NOMO-1 (cell line): ENCODE measurements around the gene PDSS2.
"Not testable (repeated sequence)": the region's sequence is repeated elsewhere in the genome, so short reads cannot be mapped to it uniquely, and the experiment has no call there.

Source experiments
- DNase-seq, 2 experiments: peaks; one replicate each; lab custom pipeline; 2025; ENCODE audit not compliant: unreplicated experiment in 2 of 2; lab: John Stamatoyannopoulos, UW

PDSS2 gene

DNA sequence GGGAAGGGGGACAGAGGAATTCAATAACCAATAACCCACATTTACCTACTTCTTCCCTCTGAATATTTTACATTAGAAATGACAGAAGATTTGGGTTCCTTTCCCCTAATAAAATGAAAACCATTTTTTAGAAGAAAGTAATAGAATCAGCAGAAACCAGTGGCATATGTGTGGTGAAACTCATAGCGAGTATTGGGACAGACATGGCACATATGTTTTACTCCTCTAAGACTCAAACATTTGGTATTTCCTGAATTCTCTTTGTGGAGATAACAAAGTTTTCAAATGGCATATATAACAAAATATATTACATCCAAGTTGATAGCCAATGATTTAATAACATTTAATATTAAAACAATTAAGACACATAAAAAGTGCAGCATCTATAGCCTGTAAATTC, 331.2 kb downstream of the PDSS2 start:
- no peak for DNase-seq

DNA sequence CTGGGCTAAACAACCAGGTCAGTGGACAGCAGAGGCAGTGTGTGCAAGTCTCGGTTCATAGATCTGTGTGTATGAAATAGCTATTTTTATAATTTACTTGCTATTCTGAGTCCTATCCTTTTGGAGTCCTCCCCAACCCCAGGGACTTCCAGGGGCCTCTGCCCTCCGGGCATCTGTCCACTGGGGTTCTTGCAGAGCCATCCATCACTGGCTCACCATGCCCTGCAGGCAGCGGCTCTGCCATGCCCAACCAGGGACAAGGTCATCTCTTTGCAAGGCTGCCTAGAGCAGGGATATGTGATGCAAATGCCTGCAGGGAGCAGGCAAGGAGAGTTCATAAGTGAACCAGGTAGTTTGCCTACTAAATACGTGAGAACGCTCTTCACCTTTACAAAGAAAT, 333.6 kb downstream of the PDSS2 start:
- no peak for DNase-seq

DNA sequence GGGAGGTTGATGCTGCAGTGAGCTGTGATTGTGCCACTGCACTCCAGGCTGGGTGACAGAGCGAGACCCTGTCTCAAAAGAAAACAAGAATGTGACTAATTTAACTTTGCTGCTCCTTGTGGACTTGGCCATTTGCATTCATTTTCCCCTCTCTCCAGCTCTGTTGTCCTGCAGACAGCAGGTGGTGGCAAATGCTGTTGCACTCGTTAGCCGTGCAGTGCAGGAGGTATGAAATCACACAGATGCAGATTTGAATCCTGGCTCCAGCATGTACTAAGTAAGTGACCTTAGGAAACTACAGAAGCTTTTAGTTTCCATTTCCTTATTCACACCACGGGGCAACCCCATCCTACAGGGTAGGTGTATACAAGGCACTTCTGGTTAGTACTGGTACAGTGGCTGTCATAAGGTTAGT, 334.4 kb downstream of the PDSS2 start:
- no peak for DNase-seq

DNA sequence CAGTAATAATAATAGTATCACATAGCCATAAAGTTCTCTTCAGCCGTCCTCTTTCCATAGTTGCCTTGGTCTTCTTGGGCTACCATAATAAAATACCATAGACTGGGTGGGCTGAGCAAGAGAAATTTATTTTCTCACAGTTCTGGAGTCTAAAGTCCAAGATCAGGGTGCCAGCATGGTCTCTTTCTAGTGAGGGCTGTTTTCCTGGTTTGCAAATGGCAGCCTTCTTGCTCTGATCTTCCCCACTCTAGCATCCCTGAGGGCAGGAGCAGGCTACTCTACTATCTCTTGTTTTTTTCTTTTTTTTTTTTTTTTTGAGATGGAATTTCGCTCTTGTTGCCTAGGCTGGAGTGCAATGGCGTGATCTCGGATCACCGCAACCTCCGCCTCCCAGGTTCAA, 335.9 kb downstream of the PDSS2 start:
- no peak for DNase-seq

DNA sequence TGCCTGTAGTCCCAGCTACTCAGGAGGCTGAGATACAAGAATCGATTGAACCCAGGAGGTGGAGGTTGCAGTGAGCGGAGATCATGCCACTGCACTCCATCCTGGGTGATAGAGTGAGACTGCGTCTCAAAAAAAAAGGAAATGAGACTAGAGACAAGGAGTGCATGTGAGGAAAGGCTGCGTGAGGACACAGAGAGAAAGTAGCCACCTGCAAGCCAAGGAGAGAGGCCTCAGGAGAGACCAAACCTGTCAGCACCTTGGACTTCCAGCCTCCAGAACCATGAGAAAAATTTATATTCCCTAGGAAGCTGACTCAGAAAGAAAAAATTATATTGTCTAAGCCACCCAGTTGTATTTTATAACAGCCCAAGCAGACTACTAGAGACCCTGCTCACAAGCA, 336.6 kb downstream of the PDSS2 start:
- DNase-seq, result no peak

DNA sequence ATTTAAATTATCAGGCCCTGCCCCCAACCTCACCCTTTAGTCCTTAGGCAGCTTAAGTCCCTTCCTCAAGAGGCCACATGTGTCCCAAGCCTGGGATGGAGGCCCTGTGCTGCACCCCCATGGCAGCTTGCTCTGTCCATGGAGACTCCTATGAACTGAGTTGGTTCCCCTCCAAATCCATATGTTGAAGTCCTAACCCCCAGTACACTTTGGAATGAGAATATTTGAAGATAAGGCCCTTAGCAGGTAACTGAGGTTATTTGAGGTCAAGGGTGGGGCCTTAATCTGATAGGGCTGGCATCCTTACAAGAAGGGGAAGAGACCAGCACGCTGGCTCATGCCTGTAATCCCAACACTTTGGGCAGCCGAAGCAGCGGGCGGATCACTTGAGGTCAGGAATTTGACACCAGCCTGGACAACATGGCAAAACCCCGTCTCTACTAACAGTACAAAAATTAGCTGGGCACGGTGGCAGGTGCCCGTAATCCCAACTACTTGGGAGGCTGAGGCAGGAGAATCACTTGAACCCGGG, 337.3 kb downstream of the PDSS2 start:
- no peak for DNase-seq

DNA sequence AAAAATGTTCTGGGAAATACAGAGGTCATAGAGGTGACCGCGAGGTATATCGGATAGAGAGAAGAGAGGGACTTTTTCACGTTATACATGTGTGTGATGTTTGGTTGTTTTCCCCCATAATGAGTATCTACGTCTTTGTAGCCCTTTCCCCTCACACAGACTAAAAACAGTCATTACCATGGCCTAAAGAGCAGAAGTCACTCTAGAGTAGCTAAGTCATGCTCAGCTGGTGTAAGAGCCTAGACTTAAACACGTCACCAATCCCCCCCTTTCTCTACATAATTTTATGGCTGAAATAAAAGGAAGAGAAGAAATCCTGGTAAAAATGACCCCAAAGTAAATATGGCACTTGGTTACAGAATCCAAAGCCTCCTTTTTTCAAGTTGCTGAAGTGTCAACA, 338.1 kb downstream of the PDSS2 start:
- no peak for DNase-seq

DNA sequence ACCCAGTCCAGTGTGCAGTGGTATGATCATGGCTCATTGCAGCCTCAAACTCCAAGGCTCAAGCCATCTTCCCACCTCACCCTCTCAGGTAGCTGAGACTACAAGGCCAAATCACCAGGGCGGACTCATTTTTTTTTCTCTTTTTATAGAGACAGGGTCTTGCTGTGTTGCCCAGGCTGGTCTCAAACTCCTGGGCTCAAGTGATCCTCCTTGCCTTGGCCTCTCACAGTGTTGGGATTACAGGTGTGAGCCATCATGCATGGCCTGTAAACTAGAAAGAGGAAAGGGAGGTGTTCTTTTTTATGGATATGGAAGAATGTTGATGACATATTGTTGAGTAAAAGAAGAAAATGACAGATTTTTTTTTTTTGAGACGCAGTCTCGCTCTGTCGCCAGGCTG, 339.0 kb downstream of the PDSS2 start:
- DNase-seq, result no peak

DNA sequence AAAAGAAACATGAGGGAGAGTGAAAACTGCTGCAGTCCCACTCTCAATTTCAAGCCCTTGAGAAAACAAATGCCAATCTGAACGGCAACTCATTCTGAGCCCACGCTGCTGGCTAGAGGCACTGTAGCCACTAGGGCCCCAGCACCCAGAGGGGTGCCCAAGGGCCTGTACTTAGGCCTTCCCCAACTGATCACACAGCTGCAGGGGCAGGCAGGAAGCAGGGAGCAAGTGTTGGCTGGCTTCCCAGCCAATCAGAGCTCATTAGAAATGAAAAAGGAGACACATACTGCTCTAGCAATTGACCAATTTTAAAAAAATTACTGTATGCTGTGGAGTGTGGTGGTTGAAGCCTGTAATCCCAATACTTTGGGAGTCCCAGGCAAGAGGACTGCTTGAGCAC, 340.4 kb downstream of the PDSS2 start:
- no peak for DNase-seq

DNA sequence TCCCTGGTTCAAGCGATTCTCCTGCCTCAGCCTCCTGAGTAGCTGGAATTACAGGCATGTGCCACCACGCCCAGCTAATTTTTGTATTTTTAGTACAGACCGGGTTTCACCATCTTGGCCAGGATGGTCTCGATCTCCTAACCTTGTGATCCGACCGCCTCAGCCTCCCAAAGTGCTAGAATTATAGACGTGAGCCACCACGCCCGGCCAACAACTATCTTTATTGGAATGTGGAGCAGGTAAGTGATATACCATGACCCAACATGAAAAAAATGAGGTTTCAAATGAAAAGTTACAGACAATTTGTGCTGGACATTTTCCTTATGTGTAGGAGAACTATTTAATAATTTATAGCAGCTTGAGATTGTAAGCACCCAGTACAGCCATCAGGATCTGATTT, 340.8 kb downstream of the PDSS2 start:
- not testable (repeated sequence) for DNase-seq

DNA sequence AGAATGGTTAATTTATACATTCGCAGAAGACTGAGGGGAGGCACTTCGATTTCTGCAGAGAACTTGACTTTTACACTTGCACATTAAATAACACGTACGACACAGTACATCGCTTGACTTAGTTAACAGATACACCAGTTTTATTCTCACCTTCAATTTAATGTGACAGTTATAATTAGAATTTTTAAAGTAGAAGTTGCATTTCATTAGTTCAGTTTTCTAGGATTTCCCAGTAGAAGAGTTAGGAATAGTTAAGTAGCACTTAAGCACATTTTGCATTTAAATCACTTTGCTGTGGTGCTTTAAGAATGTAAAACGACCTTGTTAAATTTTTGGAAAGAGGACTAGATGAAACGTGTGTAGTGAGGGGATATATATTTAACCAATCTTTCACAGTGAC, 342.4 kb downstream of the PDSS2 start:
- no peak for DNase-seq

DNA sequence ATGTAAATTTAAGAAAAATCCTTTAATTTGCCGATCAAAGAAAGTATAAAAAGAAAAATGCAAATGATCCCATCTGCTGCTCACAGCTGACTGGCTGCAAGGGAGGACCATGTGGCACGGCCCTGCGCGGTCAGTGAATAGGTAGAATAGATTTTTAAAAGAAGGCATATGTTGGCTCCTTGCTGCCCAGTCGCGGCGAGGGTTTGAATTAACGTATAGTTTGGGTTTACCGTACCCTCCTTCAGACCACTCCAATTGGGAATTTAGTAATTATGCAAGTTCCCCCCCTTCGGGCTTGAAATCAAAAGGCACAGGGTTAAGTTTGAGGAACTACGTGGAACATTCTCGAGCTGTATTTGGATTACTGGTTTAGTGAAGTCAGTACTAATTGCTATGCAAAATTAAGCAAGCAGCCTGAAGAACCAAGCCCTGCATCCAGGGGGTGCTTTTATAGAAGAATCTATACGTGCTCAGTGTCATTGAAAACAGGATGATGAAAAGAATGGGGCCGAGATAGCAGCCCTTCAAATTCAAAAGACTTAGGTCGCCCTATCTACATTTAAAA, 343.0 kb downstream of the PDSS2 start:
- peak; percentile 53 to 79 for DNase-seq

DNA sequence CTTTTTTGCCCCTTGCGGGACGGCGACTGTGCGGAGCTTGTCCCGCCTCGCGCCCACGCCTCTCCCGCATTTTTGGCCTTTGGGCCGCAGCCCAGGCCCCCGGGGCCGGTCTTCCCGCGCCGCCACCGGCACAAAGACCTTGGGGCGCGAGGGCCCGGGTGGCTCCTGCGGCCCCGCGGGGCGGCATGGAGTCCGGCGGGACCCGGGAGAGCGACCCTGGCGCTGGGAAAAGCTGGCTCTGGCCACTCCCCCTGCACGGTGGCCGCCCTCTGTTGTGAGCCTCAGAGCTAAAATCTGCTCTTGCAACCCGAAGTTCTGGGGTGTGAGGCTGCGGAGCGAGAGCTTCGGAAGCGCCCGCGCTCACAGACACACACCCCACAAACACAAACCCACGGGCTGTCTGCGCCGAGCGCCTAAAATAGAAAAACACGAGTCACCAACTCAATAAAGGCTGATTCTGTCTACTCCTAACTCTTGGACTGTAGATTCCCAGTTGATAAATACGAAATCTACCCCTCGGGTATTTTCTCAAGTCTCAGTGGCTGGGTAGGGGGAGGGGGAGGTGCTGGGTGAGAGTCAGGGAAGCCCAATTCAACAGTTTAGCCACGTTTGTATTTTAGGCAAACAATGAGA, 343.6 kb downstream of the PDSS2 start:
- peak; percentile 30 to 49 for DNase-seq

DNA sequence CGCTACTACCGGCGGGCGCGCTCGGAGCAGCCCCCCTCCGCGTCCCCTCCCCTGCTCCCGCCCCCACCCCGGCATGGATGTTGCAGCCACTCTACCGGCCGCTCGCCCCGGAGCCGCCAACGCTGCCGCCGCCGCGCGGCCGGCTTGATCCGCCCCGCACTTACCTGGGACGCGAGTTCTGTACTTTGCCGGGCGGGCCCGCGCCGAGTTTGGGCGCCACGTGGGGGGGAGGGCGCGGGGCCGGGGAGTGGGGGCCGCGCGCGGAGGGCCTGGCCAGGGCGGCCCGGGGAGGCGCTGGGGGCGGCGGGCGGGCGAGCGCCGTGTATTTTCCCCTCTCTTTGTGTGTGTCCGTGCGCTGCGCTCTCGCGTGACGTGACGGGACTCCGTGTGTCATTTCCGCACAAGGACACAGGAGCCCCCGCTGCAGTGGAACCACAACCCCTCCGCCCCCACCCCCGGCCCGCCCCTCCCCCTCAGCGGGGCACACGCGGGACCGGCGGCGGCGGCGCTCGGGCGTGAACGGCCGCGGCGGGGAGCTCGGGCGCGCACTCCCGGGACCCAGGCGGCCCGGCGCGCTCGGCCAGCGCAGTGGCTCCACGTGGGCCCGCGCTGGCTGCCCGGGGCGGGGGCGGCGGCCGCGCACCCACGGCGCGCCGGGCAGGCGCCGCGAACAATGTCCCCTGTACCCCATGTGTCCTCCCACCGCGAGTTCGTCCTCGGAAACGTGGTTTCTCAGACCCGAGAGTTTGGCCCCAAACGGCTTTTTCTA, 344.3 kb downstream of the PDSS2 start, which contains the start of gene BEND3:
BEND3 (minus strand) TSS at position 590 of the 769 bp plus-strand sequence. CDS start 16,230 bp downstream, outside the sequence.
- DNase-seq, result peak; percentile 30 to 38

DNA sequence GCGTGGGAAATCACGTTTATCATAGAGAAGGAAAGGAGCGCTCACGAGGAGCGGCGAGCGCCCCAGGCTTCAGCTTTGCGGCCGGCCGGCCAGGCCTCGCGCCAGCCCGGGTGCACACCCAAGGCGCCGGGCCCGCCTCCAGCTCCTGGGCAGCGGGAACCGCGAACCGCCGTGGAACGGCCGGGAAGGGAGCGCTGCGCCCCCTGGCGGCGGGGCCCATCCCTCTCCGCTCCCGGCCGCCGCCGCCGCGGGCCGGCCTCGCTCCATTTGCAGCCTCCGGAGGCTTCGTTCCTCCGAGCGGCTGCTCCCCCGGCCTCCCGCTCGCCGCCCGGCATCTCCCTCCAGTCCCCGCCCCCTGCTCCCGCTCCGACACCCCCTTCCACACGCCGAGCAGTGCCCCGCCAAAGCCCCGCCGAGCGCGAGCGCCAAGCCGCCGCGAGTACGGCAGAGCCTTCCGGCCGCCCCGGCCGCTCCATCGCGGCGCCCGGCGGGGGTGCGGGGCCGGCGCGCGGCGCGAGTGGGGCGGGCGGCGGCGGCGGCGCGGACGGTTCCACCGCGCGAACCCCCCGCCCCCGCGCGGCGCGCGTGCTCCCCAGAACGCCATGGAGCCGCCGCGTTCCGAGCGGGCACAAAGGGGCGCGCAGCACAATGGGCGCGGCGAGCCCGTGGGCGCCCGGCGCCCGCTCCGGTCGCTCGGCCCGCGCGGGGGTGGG, 345.0 kb downstream of the PDSS2 start:
- DNase-seq, result peak; percentile 69 to 81

DNA sequence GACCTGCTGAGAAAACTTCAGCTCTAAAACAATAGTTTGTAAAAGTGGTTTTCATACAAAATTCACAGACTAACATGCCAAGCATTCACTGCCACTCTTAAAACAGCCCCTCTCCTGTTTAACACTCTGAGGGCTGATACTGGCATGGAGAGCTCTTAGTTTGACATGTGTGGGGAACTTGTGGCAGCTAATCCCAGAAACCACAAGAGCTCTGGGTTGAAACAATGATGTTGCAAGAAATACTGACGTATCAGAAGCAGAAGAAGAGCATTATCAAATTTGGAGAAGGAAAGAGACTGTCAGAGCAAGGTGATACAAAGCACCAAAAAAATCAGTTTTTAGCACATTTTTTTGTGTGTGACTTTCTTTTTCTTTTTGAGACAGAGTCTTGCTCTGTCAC, 349.2 kb downstream of the PDSS2 start:
- DNase-seq, result peak; percentile 78 to 96

DNA sequence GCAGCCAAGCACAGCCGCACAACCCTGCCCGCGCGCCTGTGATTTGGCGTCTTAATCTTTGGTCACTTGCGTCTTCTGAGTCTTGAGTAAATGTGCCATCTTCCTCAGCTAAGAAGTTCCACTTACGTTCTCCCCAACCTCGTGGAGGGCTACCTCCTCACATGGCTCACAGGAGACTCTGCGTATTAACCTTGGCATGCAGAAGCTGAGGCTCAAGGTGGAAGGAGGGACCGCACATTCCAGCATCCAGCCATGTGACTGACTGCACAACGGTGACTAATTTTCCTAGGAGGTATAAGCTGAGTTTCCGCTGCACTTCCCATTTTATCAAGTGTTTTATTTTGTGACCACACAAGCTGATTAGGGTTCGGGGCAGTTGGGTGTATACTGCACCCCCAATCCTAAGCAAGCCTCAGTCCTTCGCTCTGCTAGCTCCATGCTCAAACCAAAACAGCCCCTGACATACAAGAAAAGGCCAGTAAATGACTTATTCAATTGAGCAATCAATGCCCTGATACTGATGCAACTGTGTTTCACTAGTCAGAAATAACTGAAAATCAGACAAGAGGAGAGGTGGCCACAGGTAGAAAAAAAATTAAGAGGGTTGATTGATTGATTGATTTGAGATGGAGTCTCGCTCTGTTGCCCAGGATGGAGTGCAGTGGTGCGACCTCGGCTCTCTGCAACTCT, 351.0 kb downstream of the PDSS2 start:
- DNase-seq, result peak; percentile 44 to 55

DNA sequence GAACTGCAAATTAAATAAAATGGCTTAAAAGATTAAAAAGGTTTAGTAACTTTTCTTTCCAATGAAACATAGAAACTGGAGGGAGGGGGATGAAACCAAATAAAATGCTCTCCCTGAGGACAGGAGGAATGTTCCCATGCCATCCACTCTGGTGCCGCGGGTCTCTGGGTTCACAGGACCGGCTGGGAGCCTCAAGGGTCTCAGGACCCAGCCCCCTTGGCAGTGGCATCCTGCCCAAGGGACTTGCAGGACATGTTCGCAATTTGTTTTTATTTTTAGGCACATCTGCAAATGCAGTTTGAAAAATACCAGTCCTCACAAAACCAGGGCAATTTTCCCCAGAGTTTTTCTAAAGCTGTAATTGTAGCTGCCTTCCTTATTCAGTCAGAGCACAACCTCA, 351.6 kb downstream of the PDSS2 start:
- DNase-seq, result no peak

DNA sequence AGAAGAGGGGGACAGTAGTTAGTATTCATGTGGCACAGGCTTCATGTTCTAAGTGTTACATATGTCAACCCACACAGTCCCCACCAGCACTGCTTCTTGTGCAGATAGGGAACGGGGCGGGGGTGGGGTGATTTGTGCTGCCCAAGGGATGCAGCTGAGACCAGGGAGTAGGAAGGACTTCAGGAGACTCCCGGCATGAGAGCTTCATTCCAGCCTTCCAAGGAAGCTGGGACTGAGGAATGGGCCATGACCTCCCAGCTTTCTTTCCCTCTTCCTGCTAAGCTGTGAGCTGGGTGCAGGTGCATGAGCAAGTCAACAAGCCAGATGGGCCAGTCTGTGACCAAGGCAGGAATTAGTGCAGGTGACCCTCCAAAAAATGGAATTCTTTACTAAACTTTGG, 353.2 kb downstream of the PDSS2 start:
- DNase-seq, result no peak

DNA sequence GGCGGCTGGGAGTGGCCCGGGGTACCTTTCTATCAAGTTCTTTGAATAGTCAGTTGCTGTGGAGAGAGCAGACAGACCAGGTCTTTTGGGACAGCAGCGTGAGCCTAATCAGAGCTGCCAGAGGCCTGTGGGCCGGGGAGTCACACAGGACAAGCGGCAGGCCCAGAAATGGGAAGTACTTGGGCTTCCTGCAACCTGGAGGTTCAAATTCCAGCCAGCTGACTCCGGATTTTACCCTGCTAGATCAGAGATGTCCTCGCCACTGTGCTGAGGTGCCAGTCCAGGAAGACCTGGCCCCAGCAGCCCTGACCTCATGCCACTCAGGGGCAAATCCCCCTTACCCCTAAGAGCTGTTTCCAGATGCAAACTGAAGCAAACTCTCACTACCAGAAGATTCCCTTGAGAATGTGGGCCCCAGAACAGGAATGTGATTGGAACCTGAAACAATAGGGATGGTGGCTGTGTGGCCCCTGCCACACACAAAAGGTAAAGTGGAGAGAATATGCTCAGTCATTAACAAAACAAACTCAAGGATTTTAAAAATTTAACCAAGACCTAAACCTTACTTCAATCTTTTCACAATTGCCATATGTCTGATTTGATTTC, 353.8 kb downstream of the PDSS2 start:
- DNase-seq, result no peak
